SK-N-MC (cell line): ENCODE data around the gene ARHGEF26.

Experiments
- DNase-seq: peaks from one replicate; pipeline ENCODE4 v3.0.0-alpha.2; 2011; ENCODE audit warnings: low read depth, low spot score
- H3K27ac ChIP-seq: fragments of 200-600 bp; sonication (generic); 2 replicates; pipeline ENCODE4 v1.5.1; 2016; ENCODE audit warnings: mixed run types
- H3K36me3 ChIP-seq: fragments of 200-600 bp; sonication (generic); 2 replicates; pipeline ENCODE4 v1.6.1; 2017; ENCODE audit warnings: antibody characterized with exemption, low read length, mixed read lengths; ENCODE audit not compliant: insufficient read depth
- H3K4me3 ChIP-seq: fragments of 200-600 bp; sonication (generic); 2 replicates; pipeline ENCODE4 v1.5.1; 2016
- H3K9ac ChIP-seq: fragments of 200-600 bp; sonication (generic); 2 replicates; pipeline ENCODE4 v1.8.0; 2017; ENCODE audit warnings: mixed run types, mixed read lengths; ENCODE audit not compliant: insufficient read length
- H3K9me3 ChIP-seq: fragments of 200-600 bp; sonication (generic); 2 replicates; pipeline ENCODE4 v1.6.1; 2017; ENCODE audit warnings: low read depth, mild to moderate bottlenecking, antibody characterized with exemption, low read length, moderate library complexity, mixed read lengths
- EZH2 ChIP-seq: fragments of 200-600 bp; sonication (generic); IDR thresholded peaks from one replicate; pipeline ENCODE4 v1.6.1; 2017; ENCODE audit warnings: antibody characterized with exemption
- FOXP2 ChIP-seq: optimal IDR thresholded peaks from 2 replicates; pipeline ENCODE3; 2011; ENCODE audit warnings: mild to moderate bottlenecking, moderate library complexity; ENCODE audit not compliant: insufficient read depth; ENCODE audit errors: extremely low read length, control extremely low read depth
- POLR2AphosphoS5 ChIP-seq: IDR thresholded peaks from 2 replicates; pipeline ENCODE4 v1.6.1; 2012; ENCODE audit warnings: mild to moderate bottlenecking, low read depth, low read length, borderline replicate concordance

ARHGEF26 gene

GRCh38 chr3:154229217-154229590 lies 108.0 kb downstream of the ARHGEF26 start:
- no peak overlapping the region for H3K9ac ChIP-seq
- H3K36me3 ChIP-seq, result no peaks in the 10 kb centered on the region; the same call in 1 of the 2 replicates
- TF ChIP-seq FOXP2, result no peak
- no peak for TF ChIP-seq POLR2AphosphoS5
- TF ChIP-seq EZH2, result no peak
- H3K9me3 ChIP-seq, result no peaks in the 10 kb centered on the region
- no peak for DNase-seq
- no peak overlapping the region for H3K4me3 ChIP-seq
- H3K27ac ChIP-seq, result no peak overlapping the region

DNA sequence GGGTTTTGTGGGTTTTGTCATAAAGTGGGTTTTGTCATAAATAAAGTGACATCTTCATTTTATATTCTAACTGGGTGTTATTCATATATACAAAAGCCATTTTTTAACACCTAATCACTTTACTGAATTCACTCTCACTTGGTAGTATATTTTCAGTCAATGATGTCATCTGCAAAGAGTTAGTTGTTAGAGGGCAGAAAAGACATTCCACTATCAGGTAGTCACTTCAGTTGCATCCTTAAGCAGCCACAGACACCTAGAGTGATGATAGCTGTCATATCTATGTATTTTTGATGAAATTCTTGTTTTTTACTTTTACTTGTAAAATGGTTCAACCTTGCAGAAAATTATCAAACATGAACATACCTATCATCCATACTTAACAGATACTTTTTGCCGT lies 114.1 kb downstream of the ARHGEF26 start:
- no peak for DNase-seq
- Histone ChIP-seq H3K36me3 (0 out of 2 replicates have a peak, but pooled peaks cover 2% of the 10 kb centered on the region), H3K9ac (no peak overlapping the region), H3K9me3 (no peaks in the 10 kb centered on the region), H3K27ac (no peak overlapping the region), H3K4me3 (no peak overlapping the region)
- TF ChIP-seq FOXP2 (no peak), POLR2AphosphoS5 (no peak), EZH2 (no peak)

DNA sequence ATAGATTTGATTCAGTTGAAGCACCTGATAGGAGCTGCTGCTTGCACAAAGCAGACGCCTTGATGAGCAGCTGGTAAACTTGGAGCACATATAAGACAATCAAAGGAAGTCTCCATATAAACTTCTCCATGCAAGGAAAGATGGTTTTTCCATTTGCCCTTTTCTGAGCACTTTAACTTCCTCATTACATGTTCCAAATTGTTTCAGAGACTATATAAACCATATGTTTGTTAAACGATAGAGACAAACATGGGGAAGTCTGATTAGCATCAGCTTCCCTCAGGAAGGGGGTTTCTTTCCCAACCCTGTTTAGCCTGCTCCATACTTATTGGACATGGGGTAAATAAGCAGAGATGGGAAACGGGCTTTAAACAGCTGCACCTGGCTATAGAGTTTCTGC lies 115.1 kb downstream of the ARHGEF26 start:
- no peak overlapping the region for H3K4me3 ChIP-seq
- H3K9me3 ChIP-seq, result no peaks in the 10 kb centered on the region
- DNase-seq, result no peak
- H3K9ac ChIP-seq, result no peak overlapping the region
- H3K36me3 ChIP-seq, result peaks cover 10% of the 10 kb centered on the region
- TF ChIP-seq FOXP2 (no peak), EZH2 (no peak), POLR2AphosphoS5 (no peak)
- no peak overlapping the region for H3K27ac ChIP-seq

- TF ChIP-seq POLR2AphosphoS5, result no peak
- TF ChIP-seq EZH2, result no peak
- TF ChIP-seq FOXP2, result no peak
- no peak for DNase-seq
- Histone ChIP-seq H3K9me3 (no peaks in the 10 kb centered on the region), H3K4me3 (no peak overlapping the region), H3K36me3 (peaks cover 13% of the 10 kb centered on the region), H3K27ac (no peak overlapping the region), H3K9ac (no peak overlapping the region)
These were observed 119.0 kb downstream of the ARHGEF26 start for GRCh38 chr3:154240235-154240634.

DNA sequence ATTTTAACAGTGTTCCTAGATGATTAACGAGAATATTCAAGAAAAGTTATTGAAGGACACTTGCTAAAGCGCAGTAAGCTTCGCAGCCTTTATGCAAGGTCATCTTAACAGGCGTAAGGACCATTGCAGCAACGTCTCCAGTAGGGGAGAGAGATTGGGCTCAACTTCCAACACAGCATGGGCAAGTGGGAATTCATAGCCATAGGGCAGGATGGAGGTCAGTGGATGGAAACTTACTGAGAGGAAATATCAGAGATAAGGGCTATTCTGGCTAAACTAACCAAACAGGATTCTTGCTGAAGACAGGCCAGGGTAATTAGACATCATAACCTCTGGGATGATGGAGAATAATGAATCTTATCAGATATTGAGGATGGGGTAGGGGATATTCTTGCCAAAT lies 120.3 kb downstream of the ARHGEF26 start:
- TF ChIP-seq EZH2 (no peak), FOXP2 (no peak), POLR2AphosphoS5 (no peak)
- Histone ChIP-seq H3K4me3 (no peak overlapping the region), H3K9me3 (no peaks in the 10 kb centered on the region), H3K9ac (no peak overlapping the region), H3K27ac (no peak overlapping the region), H3K36me3 (peaks cover 13% of the 10 kb centered on the region)
- DNase-seq, result no peak

- Histone ChIP-seq H3K4me3 (no peak overlapping the region), H3K27ac (no peak overlapping the region), H3K9me3 (no peaks in the 10 kb centered on the region), H3K9ac (no peak overlapping the region), H3K36me3 (peaks cover 20% of the 10 kb centered on the region)
- TF ChIP-seq EZH2, result no peak
- TF ChIP-seq POLR2AphosphoS5, result no peak
- TF ChIP-seq FOXP2, result no peak
- DNase-seq, result no peak
These were observed 121.6 kb downstream of the ARHGEF26 start for GRCh38 chr3:154242766-154243165.

DNA sequence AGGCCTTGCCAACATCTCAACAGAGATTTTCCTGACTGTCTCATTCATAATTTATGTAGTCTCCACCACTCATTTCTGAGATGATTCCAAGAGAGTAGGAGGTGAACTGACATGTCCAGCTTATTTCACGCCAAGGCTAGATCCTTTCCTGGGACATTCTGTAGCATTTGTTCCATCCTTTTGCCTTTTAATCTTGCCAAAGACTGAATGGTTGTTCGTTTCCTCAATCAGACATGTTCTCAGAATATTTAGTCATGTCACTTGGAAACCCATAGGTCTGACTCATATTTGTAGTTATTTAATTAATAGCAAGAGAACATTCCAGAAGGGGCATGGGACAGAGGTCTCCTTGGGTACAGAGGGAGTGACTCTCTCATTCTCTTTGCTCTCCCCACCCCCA lies 122.2 kb downstream of the ARHGEF26 start:
- no peak for TF ChIP-seq POLR2AphosphoS5
- TF ChIP-seq FOXP2, result no peak
- no peak for TF ChIP-seq EZH2
- Histone ChIP-seq H3K9me3 (no peaks in the 10 kb centered on the region), H3K9ac (no peak overlapping the region), H3K27ac (no peak overlapping the region), H3K36me3 (peaks cover 21% of the 10 kb centered on the region), H3K4me3 (no peak overlapping the region)
- no peak for DNase-seq

DNA sequence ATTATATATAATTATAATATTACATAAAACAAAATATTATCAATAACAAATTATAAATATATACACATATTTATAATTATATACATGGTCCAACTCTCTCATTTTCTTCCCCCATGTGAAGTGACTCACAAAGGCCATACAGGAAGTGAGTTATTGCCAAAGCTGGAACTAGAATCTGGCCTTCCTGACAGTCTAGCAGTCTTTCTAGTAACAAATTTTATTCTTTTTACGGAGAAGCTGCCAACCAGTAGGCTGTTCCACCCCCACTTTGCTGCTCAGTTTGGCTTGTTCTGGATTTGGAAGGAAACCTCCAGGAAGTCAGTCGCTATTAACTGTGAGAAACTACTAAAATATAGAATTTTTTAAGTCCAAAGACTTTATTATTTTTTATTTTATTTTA lies 123.5 kb downstream of the ARHGEF26 start:
- Histone ChIP-seq H3K36me3 (peaks cover 28% of the 10 kb centered on the region), H3K4me3 (no peak overlapping the region), H3K27ac (no peak overlapping the region), H3K9me3 (no peaks in the 10 kb centered on the region), H3K9ac (no peak overlapping the region)
- no peak for DNase-seq
- TF ChIP-seq EZH2, result no peak
- TF ChIP-seq POLR2AphosphoS5, result no peak
- no peak for TF ChIP-seq FOXP2

DNA sequence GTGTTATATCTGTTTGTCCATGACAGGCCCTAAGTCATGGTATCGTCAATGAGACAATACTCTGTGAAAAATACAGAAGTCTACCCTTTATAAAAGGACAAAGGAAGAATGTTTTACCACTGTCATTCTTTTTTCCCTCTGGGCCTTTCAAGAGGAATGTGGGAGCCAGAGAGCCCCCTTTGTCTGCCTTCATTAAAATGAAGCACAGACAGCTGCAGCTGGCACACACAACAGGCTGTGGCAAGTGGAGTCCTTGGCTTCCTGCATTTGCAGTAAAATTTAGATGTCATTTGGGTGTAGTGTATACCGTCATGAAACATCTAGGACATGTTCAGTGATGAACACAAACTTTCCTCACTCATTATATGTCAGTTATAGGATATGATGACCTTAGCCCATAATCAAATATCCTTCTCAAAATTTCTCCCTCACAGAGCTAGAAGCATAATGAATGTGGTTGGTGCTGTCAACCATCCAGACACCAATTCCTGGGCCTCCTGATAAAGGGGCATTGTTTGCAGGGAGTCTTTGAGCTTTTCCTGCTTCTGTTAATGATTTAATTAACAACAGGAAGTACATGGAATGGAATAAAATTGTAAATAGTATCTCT lies 126.7 kb downstream of the ARHGEF26 start:
- Histone ChIP-seq H3K9me3 (no peaks in the 10 kb centered on the region), H3K27ac (no peak overlapping the region), H3K9ac (no peak overlapping the region), H3K4me3 (no peak overlapping the region), H3K36me3 (peaks cover 37% of the 10 kb centered on the region)
- DNase-seq, result no peak
- no peak for TF ChIP-seq FOXP2
- TF ChIP-seq EZH2, result no peak
- TF ChIP-seq POLR2AphosphoS5, result no peak
